HG02885 (cell line): ENCODE data around the gene NTRK2.

ENCODE experiments used
- ATAC-seq: cut with Tn5 transposase; IDR thresholded peaks from one replicate; pipeline ENCODE4 v1.9.1; 2021; ENCODE audit warnings: mild to moderate bottlenecking; ENCODE audit not compliant: unreplicated experiment, poor library complexity

NTRK2 gene

DNA sequence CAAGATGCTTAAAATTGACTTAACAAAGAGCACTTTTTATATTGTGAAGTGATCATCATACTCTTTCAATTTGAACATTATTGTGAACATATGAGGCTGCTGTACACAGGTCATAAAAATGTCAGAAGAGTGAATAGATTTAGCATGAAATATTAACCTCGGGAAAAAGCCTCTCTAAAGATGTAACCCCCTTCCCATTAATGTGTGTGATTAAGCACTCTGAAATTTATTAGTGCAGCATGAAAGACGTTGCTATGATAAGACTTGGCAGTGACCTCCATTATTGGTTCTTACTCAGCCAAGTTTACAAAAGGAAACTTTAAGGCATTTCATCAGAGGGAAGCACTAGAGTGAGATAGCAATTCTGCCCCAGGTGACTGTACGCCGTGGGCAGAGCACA lies 326.5 kb downstream of the NTRK2 start:
- ATAC-seq = no peak

DNA sequence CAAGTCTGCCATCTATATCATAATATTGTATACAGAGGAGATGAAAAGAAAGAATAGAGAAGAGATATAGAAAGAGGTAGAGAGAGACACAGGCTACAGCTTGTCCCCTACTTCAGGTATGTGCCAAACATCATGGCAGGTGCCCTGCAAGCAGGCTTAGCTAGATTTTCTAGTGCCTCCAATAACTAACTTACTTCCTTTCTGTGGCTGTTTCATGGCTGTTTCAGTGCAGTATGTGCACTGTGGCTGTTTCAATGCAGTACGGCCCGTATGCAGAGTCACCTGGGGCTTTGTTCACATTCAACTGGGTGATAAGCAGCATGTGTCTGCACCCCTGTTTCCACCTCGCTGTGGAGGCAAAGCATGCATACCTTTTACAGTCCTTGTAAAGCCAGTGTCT lies 327.2 kb downstream of the NTRK2 start:
- ATAC-seq = no peak

DNA sequence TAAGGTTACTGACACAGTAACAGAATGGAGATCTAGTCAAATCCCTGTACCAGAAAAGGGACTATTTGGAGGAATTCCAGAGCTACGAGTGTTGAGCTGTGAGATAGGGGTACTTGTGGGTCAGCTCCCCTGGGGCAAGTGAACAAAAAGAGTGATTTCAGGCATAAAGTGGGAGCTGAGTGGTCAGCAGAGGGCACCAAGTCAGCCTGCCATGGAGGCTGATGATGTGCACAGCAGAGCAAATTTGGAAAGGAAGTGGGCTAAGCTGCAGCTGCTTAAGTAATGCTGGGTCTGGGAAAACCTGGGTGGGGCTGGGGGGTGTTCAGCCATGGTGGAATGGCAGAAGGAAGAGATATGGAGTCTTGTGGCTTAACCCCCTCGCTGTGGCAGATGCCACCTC lies 327.9 kb downstream of the NTRK2 start:
- no peak for ATAC-seq

DNA sequence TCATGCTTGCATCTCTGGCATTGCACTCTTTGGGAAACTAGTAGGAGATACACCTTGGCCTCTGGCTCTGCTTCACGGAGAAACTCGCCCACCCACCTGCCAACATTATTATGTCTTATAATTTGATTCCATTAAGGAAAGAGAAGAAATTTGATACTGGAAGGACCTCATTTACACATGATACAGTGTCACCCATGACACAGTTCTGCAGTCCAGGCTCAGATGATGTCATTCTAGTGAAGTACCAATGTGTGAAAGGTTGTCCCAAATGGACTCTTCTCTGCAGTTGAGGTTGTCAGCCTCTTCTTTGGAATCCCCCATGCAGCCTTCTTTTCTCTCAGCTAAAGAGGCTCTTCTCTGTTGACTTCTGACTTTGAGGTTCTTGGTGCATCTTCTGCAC lies 329.1 kb downstream of the NTRK2 start:
- ATAC-seq = no peak

DNA sequence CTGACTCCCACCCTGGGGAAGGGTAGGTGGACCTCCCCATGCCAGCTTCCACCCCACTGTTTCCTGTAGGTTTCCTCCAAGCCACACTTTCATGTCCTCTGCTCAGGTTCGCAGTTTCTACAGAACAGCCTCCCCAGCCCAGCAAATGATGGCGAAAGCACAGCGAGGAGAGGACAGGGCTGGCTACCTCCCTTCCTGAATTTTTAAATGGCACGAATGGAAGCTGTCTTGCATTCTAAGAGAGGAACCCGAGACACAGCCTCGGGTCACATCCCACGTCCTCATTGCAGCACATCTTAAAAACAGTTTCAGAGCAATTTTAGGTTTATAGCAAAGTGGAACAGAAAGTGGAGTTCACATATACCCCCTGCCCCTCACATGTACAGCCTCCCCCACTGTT lies 330.3 kb downstream of the NTRK2 start:
- no peak for ATAC-seq

DNA sequence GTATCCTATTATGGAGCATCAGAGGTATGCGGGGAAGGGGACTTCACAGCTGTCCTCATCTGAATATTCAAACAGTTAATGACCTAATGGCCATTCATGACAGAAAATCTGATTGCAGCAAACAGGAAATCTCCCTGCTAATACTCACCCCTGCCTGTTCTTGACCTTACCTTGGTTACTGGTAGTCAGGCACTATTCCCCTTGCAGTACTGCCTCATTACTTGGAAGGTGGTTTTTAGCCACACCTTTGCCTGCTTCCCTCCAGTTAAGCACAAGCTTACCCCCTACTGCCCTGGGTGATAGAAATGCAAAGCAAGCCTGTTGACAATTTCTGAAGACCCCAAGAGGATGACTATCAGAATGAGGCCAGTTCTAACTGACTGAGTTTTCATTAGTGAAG lies 332.4 kb downstream of the NTRK2 start:
- ATAC-seq = no peak

DNA sequence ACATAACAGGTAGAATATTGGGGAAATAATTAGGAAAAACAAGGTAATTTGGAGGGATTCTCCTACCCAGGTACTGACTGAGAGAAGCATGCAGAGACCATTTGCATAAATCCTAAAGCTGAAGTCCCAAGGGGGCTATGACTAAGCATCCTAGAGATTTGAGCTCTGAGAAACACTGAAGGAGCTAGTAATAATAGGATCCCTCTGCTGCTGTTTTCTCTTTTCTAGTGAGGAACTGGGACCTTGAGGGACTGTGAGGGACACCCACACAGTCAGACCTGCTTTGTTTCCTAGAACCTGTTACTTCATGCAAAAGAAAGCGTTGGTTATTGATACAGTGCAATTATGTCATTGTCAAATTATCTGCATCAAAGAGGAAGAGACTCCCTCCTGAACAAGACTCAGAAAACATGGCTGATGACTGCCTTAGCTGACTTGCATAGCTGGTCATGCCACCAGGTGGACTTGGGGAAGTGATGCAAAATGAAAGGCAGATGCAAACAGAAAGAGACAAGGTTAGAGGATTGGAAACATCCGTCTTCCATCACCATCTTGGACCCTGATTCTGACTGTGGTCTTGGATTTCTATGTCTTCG lies 335.4 kb downstream of the NTRK2 start:
- peak; percentile 52 for ATAC-seq

DNA sequence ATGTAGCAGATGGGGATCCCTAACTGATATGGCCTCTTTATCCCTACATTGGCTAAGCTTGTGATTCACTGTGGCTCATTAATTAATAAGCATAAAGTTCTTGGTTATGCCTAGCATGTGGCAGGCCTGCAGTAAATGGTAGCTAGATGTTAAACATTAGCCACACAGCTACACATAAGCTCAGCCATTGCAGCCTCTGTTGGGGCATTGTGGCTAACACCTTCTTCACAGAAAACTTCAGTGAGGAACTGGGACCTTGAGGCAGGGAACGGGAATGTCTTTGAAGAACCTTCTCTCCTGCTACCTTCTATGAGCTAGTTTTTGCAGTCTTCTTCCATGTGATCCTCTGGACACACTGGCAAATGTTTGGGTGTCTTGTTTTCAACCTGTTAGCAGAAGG lies 338.2 kb downstream of the NTRK2 start:
- ATAC-seq = no peak

DNA sequence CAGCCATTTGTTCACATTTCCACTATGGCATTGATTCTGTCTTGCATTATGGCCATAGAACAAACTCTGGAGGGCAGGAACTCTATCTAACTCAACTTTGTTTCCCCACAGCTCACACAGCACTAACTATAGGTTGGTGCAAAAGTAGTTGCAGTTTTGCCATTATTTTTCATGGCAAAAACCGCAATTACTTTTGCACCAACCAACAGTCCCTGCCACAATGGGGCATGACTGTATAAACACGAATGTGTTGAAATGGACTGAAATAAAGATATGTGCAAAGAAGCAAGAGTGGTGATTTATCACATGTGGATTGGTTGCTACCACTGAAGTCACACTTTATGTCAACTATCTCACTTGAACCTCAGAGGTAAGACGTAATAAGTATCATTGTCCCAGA lies 338.7 kb downstream of the NTRK2 start:
- no peak for ATAC-seq

DNA sequence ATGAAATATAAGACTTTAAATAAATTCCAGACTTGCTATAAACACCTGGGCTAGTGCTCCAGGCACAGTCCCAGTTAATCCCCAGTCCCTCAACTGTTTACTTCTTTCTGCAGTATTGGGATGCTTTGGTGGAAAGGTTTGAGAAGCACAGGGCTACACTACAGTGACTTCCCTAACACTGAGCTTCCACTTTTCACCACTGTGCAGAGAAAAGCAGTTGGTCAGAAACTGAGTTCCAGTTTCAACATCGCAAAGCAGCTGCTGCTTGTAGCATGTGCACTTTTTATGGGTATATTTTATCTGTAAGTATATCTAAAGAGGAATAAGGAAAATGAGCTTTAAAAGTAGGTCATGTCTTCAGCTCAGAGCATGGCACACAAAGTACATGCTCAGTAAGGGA lies 339.7 kb downstream of the NTRK2 start:
- ATAC-seq = peak; percentile 85

DNA sequence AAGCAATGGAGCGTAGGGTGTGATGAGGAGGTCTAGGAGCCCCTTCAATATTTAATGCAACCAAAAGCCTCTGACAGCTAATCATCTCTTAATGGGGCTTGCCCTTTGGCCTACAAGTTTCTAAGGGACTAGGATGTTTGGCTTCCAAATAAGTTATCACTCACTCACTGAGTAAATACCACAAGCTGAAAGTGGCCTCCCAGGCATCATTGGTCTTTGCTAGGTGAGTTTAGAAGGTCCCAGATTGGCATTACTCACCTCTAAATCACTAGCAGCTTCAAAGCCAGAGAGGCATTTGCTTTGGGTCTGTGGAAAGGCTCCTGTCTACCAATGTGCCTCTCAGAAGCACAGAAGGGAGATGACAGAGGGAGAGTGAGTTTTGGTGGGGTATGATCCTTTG lies 344.2 kb downstream of the NTRK2 start:
- ATAC-seq = no peak

DNA sequence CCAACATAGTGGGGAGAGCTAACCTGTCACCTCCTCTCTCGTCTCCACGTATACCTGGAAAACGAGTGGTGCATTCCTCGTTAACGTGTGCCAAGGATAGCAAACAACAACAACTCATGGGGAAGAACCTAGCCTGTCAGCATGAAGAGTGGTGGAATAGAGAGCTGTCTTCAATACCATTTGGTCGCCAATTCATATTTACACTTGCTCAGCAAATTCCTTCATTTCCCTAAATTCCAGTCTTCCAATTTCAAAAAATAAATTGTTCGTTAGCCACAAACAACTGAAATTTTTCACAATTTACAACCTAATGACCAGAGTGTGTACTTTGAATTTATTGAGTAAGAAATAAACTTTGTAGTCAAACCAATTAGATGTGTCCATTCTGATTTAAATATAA lies 344.8 kb downstream of the NTRK2 start:
- ATAC-seq = no peak

DNA sequence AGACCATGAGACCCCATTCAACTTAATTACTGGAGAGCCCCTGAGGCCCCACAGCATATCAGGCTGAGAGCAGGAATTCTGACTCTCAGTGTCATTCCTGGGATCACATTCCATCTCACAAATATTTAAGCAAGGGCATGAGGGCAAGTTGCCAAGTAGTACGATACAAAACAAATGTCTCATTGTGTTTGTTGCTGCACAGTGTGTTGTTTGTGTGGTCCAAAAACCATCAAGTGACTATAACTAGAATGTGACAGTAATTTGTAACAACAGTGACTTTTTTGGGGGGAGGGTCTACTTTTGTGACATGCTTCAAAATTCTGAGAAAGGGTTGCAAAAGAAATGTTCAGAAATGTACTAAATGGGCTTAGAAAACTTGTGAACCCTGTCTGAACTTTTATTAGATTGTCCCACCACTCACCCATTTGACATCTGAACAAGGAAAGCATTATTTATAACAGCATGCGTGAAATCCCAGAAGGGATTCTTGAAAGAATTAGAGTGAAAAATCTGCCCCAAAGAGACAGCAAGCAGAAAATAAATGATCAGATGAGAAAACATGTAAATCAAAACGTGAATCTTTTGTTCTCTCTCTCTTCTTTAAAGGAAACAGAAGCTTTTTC lies 347.0 kb downstream of the NTRK2 start:
- ATAC-seq = no peak

DNA sequence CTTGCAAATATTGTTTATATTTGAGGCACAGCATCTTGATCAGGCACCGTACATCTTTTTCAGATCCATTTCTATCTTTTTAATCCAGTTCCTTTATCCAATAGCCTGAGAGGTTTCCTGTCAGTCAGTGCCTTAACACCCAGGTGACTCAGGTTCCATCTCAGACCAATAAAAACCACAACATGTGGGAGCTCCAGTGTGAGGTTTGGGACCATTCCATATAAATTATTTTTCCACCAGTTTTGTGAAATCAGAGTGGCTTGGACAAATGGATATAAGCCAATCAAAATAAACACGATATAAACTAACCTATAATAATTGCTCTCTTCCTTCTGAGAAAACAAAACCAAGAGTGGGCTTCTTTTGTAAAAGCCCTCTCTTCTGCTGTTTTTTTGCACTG lies 351.3 kb downstream of the NTRK2 start:
- no peak for ATAC-seq

DNA sequence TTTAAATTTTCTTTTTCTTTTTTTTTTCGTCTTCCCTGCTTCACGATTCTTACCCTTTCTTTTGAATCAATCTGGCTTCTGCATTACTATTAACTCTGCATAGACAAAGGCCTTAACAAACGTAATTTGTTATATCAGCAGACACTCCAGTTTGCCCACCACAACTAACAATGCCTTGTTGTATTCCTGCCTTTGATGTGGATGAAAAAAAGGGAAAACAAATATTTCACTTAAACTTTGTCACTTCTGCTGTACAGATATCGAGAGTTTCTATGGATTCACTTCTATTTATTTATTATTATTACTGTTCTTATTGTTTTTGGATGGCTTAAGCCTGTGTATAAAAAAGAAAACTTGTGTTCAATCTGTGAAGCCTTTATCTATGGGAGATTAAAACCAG lies 352.2 kb downstream of the NTRK2 start:
- ATAC-seq = no peak

DNA sequence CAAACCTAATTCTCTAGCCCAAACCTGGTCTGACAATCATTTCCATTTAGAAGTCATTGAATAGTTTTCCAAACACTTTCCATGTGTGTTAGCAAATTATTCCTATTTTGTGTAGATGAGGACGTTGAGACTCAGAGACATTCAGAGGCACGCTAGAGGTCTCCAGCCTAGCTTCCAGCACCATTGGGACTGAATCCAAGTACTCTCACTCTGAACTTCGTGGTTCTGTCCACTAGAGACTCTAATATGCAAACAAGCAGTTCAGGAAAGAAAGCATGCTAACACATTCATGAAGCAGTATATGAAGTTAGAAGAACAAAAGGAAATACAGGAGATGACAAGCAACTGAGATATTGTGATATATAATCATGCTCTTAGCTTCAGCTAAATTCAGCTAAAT lies 354.8 kb downstream of the NTRK2 start:
- ATAC-seq = no peak

DNA sequence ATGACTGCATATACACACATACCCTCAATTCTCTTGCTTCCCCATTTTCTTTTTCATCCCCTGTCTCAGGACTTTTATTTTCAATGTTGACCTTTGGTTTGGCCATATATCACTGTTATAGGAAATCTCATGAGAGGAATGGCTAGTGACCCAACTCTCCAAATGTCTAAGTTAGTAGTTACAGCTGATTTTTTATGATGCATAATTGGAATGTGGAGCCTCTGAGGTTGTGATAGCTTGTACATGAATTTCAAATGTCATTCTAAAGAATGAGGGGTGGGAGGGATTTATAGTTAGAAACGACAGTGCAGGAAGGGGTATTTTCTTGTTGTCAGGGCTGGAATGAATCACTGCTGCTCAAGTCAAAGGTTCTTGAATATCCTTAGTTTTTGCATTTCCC lies 356.1 kb downstream of the NTRK2 start:
- no peak for ATAC-seq

DNA sequence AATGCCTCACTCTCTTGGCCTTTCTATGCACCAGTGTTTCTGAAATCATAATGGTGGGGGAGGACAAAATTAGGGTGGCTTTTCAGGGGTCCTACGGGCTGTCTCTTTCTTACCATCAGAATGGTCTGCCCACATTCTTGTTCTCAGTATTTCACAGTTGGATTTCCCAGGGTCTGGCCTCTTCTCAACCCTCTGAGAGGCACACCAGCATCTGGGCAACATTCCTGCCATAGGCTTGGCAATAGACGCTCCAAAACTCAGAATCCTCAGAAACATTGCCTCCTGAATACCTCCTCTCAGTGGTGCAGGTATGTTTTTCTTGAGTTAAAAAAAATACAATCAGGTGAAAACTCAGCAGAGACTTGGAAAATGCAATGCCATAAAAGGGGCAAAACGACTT lies 358.3 kb downstream of the NTRK2 start:
- ATAC-seq = no peak

DNA sequence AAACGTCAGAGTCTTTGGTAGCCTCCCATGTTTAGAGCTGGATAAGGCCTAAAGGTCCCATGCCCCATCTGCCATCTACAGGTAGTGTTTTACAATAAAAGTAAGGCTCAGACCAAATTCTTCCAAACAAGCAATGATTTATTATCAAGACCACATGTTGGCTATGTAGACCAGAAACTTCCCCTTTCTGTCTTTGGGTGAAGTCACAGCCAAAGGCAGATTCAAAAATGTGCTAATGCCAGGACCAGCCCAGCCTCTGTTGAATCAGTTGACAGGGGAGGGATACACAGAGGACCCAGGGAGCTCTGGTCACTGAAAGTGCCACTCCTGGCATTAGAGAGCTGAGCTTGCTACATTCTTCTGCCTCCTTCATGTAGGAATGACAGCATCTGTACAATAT lies 360.8 kb downstream of the NTRK2 start:
- no peak for ATAC-seq

DNA sequence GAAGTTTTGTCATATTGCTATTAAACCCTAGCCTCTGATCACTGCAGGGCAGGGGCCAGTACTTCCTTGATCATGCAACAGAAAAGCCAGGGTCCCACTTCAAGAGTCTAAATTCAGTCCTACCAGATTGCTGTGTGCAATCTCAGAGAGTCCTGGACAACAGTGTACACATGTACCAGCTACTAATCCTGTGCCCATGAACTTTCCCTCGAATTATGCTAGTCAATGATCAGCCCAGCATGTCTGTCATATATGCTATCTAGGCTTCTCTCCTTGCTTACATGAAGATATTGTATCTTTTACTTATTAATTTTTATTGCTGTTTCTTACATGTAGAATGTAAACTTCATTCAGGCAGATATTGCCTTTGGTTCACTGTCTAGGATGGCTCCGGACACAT lies 367.0 kb downstream of the NTRK2 start:
- ATAC-seq = no peak

DNA sequence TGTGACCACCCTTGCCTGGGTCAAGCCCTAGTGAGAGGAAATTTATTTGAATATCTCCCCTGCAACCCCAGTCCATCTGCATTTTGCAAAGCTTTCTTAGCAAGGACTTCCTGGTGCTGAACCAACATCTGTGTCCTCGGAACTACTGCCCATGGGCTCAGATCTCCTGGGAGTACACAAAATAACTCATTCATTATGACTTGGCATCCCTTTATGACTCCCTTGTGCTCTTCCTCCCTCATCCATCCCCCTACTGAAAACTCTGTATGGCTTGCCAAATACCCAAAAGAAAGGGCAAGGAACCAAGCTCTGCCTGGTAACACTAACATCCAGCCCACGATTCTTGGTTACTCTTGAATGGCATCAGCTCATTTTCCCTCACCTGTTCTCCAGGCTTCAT lies 368.5 kb downstream of the NTRK2 start:
- ATAC-seq = no peak

DNA sequence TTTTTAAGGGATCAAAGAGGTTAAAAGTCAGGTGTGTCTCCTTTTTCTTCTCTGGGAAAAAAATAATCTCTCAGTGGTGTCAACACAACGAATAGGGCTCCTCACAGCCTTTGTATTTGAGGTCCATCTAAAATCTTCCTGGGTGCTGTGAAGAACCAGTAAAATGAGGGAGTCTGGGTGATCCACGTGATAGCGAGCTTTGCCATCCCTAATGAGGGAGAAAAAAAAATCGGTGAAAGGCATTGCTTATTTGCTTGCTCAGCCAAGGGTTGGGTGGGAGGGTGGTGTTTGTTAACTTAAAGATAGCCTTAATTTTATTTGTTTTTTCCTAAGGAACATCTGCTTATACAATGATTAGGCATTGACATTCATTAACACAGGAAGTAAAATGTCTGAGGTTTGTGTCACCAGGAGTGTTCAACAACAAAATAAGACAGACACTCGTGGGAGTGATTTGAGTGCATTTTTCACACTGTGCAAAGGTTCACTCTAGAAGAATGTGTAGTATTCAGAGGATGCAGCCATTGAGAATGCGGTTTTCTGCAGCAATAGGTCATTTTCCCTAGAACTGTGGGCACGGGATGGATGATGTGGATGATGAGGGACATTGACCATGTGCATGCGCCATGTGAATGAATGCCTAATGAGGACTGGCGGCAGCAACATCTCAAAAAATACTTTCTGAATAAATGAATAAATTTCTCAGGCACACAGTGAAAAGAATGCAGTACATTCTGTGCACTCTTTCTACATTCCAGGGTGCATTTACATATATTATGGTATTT lies 369.5 kb downstream of the NTRK2 start:
- no peak for ATAC-seq
